ENCODE measurements around the gene DIO3. TPM values are rescaled to one million over a fixed set of nuclear protein-coding genes. Genes with fewer than 3 reads are reported as not detected.

The DIO3 gene
- total RNA-seq, 1 donor from 2014 or later: 35.6 TPM

DNA sequence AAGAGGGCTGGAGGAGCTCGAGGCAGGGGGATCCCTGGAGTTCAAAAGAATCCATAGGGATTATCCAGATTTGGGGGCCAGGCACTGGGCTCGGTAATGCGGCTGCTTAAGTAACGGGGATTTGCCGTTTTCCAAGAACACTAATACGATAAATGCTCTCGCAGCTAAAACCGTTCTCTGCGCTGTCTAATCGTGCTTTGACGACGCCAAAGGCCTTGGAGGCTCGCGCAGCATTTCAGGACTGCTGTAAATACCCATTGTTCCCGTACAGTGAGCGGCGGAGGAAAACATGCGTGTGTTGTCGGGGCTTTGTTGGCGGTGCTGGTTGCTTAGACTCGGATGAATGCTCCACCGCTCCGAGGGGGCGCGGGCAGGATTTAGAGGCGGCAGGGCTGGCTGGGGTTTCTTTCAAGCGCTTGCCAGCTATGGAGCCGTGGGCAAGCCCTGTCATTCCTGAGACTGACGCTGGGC, 26.2 kb downstream of the DIO3 start:
- H3K27me3 Mint-ChIP-seq (ENCODE audit: low read depth): no peaks in the 10 kb centered on the region
- no peak overlapping the region for H3K4me3 Mint-ChIP-seq
- peaks cover 3% of the 10 kb centered on the region for H3K4me1 Mint-ChIP-seq
- DNase-seq (ENCODE audit: low spot score in 2 of 2, unreplicated experiment in 2 of 2): no peak
- H3K36me3 Mint-ChIP-seq: no peaks in the 10 kb centered on the region
- TF ChIP-seq CTCF (IDR thresholded peaks at IDR 0.05; ENCODE audit: unreplicated experiment): no peak
- H3K27ac Mint-ChIP-seq: no peak overlapping the region
- no peaks in the 10 kb centered on the region for H3K9me3 Mint-ChIP-seq

GRCh38 chr14:101588286-101588975, 27.1 kb downstream of the DIO3 start:
- Mint-ChIP-seq H3K4me3 (no peak overlapping the region), H3K9me3 (no peaks in the 10 kb centered on the region), H3K27me3 (ENCODE audit: low read depth) (no peaks in the 10 kb centered on the region), H3K27ac (no peak overlapping the region), H3K4me1 (peaks cover 3% of the 10 kb centered on the region), H3K36me3 (no peaks in the 10 kb centered on the region)
- no peak for TF ChIP-seq CTCF (IDR thresholded peaks at IDR 0.05; ENCODE audit: unreplicated experiment)
- DNase-seq (ENCODE audit: low spot score in 2 of 2, unreplicated experiment in 2 of 2): peak in 1 of 2 experiments; percentile 32

DNA sequence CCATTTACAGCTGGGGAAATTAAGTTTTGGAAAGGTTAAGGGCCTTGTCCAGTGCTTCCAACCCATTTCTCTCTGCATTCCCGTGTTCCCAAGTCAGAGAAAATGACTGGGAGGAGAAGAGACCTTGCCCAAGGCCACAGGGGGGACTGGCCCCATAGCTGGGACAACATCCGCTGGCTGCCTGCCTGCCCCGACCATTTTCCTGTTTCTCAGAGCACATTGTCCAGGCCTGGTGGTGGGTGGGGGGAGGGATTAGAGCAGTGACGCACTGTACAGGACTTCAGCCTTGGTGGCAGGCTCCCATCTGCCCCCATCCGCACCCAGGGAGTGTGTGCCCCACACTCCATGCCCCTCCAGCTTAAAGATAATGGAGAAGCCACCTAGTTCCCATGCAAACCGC, 27.7 kb downstream of the DIO3 start:
- Mint-ChIP-seq H3K36me3 (no peaks in the 10 kb centered on the region), H3K27me3 (ENCODE audit: low read depth) (no peaks in the 10 kb centered on the region), H3K27ac (no peak overlapping the region), H3K9me3 (no peaks in the 10 kb centered on the region), H3K4me3 (no peak overlapping the region), H3K4me1 (peaks cover 3% of the 10 kb centered on the region)
- peak in 1 of 2 experiments; percentile 29 for DNase-seq (ENCODE audit: low spot score in 2 of 2, unreplicated experiment in 2 of 2)
- no peak for TF ChIP-seq CTCF (IDR thresholded peaks at IDR 0.05; ENCODE audit: unreplicated experiment)

DNA sequence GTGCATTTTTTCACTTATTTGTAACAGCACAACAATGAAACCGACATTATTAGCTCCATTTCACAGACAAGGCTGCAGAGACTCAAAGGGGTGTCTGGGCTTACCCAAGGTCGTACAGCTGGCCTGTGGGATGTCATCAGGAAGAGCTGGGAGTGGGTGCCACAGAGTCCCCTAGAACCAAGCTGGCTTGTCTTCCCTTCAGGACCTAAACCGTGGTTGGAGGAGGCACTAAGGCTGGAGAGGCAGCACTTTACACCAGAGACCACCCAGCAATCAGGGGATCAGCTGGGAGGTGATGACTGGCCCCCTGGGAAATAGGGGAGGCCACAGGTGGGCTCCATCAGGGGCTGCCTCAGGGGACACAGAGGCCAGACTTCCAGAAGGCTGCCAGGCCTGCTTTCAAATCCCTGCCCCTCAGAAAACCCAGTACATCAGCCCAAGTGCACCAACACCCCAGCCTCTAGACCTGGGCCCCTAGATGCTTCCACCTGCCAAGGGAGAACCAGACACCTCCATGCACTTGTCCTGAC, 28.3 kb downstream of the DIO3 start:
- Mint-ChIP-seq H3K4me1 (peaks cover 3% of the 10 kb centered on the region), H3K27me3 (ENCODE audit: low read depth) (no peaks in the 10 kb centered on the region), H3K9me3 (peaks cover 5% of the 10 kb centered on the region), H3K4me3 (no peak overlapping the region), H3K27ac (no peak overlapping the region), H3K36me3 (no peaks in the 10 kb centered on the region)
- peak in 1 of 2 experiments; percentile 21 for DNase-seq (ENCODE audit: low spot score in 2 of 2, unreplicated experiment in 2 of 2)
- no peak for TF ChIP-seq CTCF (IDR thresholded peaks at IDR 0.05; ENCODE audit: unreplicated experiment)

DNA sequence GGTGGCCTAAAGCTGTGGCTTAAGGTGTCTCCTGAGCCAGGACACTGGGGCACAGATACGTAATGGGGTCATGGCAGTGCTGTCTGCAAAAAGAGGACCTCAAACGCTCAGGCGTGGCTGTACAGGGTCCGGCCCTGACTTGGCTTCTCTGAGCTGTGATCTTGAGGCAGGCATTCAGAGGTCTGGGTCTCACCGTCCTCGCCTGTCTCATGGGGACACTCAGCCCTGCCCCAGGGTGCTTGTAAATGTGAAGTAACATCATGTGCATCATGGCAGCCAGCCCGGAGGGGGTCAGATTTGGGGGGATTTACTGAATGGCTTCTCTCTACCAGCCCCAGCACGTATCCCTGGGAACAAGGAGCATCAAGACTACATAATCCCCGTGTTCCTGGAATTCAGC, 28.8 kb downstream of the DIO3 start:
- no peak overlapping the region for H3K27ac Mint-ChIP-seq
- no peaks in the 10 kb centered on the region for H3K36me3 Mint-ChIP-seq
- TF ChIP-seq CTCF (IDR thresholded peaks at IDR 0.05; ENCODE audit: unreplicated experiment): no peak
- H3K4me1 Mint-ChIP-seq: peaks cover 3% of the 10 kb centered on the region
- H3K4me3 Mint-ChIP-seq: no peak overlapping the region
- DNase-seq (ENCODE audit: low spot score in 2 of 2, unreplicated experiment in 2 of 2): peak in 1 of 2 experiments; percentile 36
- peaks cover 10% of the 10 kb centered on the region for H3K9me3 Mint-ChIP-seq
- no peaks in the 10 kb centered on the region for H3K27me3 Mint-ChIP-seq (ENCODE audit: low read depth)

All from mesothelial cell of epicardium (in vitro differentiated cells).